A673 (cell line): ENCODE results near the gene STX8. TPM values are rescaled to one million over a fixed set of nuclear protein-coding genes. Genes with fewer than 3 reads are reported as not detected.

Experiments
- BruUV-seq: library from RNA; stranded (reverse); fragments of 400-500 nt; replicated peaks from 2 replicates; lab custom pipeline; 2021; lab: Mats Ljungman, UMichigan
- CTCF ChIA-PET: fragments of 300-600 bp; sonication (Branson Sonifier 250); formaldehyde crosslinking; loops from one replicate; lab custom pipeline; 2022; ENCODE audit warnings: antibody characterized with exemption; lab: Charles Lee
- POLR2A ChIA-PET: fragments of 300-600 bp; sonication (Branson Sonifier 250); formaldehyde crosslinking; loops from one replicate; lab custom pipeline; 2022; ENCODE audit warnings: antibody characterized with exemption; ENCODE audit not compliant: low non-redundant PET; lab: Charles Lee
- DNase-seq: peaks from one replicate; pipeline ENCODE4 v3.0.0-alpha.2; 2015; ENCODE audit warnings: low spot score
- H3K27ac ChIP-seq: fragments of 200-600 bp; sonication (generic); 2 replicates; pipeline ENCODE4 v1.5.1; 2016; ENCODE audit warnings: mixed run types, low read depth, mild to moderate bottlenecking, mixed read lengths, antibody characterized with exemption, low read length; ENCODE audit not compliant: poor library complexity, severe bottlenecking
- H3K27me3 ChIP-seq: fragments of 200-600 bp; sonication (generic); replicated peaks from 2 replicates; pipeline ENCODE4 v1.6.1; 2017; ENCODE audit warnings: mixed run types, low read depth, mild to moderate bottlenecking, mixed read lengths, antibody characterized with exemption, low read length; ENCODE audit not compliant: insufficient read depth, poor library complexity
- H3K36me3 ChIP-seq: fragments of 200-600 bp; sonication (generic); 2 replicates; pipeline ENCODE4 v1.6.1; 2016; ENCODE audit warnings: mixed run types, mild to moderate bottlenecking, mixed read lengths, antibody characterized with exemption, low read length; ENCODE audit not compliant: insufficient read depth, poor library complexity, severe bottlenecking
- H3K4me1 ChIP-seq: fragments of 200-600 bp; sonication (generic); 2 replicates; pipeline ENCODE4 v1.6.1; 2017; ENCODE audit warnings: mixed run types, mild to moderate bottlenecking, mixed read lengths, antibody characterized with exemption, low read length; ENCODE audit not compliant: insufficient read depth, poor library complexity, severe bottlenecking
- H3K4me3 ChIP-seq: fragments of 200-600 bp; sonication (generic); 2 replicates; pipeline ENCODE4 v1.5.1; 2016; ENCODE audit warnings: low read depth, mixed run types, mild to moderate bottlenecking, mixed read lengths, low read length; ENCODE audit not compliant: poor library complexity, severe bottlenecking
- H3K9me3 ChIP-seq: fragments of 200-600 bp; sonication (generic); 2 replicates; pipeline ENCODE4 v1.6.1; 2016; ENCODE audit warnings: mixed run types, low read depth, mild to moderate bottlenecking, mixed read lengths, antibody characterized with exemption, low read length; ENCODE audit not compliant: poor library complexity, severe bottlenecking
- EZH2 ChIP-seq: fragments of 200-600 bp; sonication (generic); IDR thresholded peaks from 2 replicates; pipeline ENCODE4 v1.6.1; 2017; ENCODE audit warnings: borderline replicate concordance, low read depth, mild to moderate bottlenecking, mixed read lengths, antibody characterized with exemption, low read length; ENCODE audit not compliant: poor library complexity, severe bottlenecking
- intact Hi-C: fragments of 100-400 bp; cut with micrococcal nuclease; formaldehyde crosslinking; loops from one replicate; pipeline ENCODE4 v1.10.0; 2022; ENCODE audit not compliant: unreplicated experiment
- total RNA-seq: library from RNA; stranded (reverse); gene quantifications from 2 replicates; pipeline ENCODE4 v1.2.3, GENCODE V29; 2021
- TF ChIP-seq, protein P1 (sequence below): fragments of 300-800, 200-600 bp; sonication (generic); conservative IDR thresholded peaks from 2 replicates; pipeline ENCODE4 v1.5.1; 2017; ENCODE audit warnings: low read depth, mild to moderate bottlenecking, antibody characterized with exemption, low read length, moderate library complexity, mixed read lengths

Gene STX8
- total RNA-seq, 1 experiment from 2014 or later, result 51.4 TPM

DNA sequence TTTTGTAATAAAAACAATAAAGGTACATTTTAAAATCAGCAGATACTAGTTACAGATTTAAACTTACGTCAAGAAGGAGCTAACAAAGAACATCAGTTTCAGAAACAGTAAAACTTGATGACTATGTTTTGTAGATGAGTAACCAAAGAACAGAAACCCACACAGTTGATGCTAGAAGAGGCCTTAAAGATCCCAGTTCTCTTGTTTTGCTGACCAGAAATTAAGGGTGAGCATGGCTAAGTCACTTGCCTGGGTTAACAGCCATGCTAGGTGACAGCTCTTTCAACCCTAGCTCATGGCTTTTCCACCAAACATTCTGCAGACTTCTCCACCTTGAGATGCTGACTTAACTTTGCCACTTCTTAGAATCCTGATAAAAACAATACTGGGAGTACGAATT is 26.4 kb downstream of the STX8 start:
- Histone ChIP-seq H3K27ac (no peak overlapping the region), H3K36me3 (no peaks in the 10 kb centered on the region), H3K27me3 (no peaks in the 10 kb centered on the region), H3K4me1 (no peaks in the 10 kb centered on the region), H3K4me3 (no peak overlapping the region), H3K9me3 (no peaks in the 10 kb centered on the region)
- intact Hi-C loops, result no loop called here
- no peak for TF ChIP-seq EZH2
- TF ChIP-seq, protein P1, sequence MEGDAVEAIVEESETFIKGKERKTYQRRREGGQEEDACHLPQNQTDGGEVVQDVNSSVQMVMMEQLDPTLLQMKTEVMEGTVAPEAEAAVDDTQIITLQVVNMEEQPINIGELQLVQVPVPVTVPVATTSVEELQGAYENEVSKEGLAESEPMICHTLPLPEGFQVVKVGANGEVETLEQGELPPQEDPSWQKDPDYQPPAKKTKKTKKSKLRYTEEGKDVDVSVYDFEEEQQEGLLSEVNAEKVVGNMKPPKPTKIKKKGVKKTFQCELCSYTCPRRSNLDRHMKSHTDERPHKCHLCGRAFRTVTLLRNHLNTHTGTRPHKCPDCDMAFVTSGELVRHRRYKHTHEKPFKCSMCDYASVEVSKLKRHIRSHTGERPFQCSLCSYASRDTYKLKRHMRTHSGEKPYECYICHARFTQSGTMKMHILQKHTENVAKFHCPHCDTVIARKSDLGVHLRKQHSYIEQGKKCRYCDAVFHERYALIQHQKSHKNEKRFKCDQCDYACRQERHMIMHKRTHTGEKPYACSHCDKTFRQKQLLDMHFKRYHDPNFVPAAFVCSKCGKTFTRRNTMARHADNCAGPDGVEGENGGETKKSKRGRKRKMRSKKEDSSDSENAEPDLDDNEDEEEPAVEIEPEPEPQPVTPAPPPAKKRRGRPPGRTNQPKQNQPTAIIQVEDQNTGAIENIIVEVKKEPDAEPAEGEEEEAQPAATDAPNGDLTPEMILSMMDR, result no peak
- ChIA-PET POLR2A (interaction anchor here (0.6 kb wide), 1 partner anchor 204 kb away, joined by 3 read pairs; no protein-coding TSS in a partner anchor), CTCF (no interaction called here)
- no peak for DNase-seq
- no TSS peak for BruUV-seq

DNA sequence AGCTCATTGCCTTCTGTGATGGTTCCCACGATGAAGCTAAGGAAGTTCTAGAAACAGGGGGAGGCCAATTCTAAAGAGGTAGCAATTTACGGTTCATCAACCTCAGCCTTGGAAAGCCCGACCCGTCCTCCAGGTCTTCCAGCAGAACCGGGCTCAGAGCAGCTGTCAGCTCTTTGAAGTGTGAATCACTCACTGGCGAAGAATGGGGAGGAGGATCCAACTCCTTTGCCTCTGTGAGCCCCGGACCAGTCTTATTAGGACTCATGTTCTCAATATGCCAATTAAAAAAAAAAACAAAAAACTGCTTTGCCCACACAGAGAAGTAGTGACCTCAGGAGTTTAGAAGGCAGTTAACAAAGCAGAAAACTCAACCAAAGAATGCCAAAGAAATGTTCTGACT is 31.4 kb downstream of the STX8 start:
- TF ChIP-seq, protein P1, result no peak
- no peak for TF ChIP-seq EZH2
- Histone ChIP-seq H3K4me1 (peaks cover 3% of the 10 kb centered on the region), H3K9me3 (no peaks in the 10 kb centered on the region), H3K36me3 (no peaks in the 10 kb centered on the region), H3K27me3 (no peaks in the 10 kb centered on the region), H3K4me3 (no peak overlapping the region), H3K27ac (no peak overlapping the region)
- ChIA-PET POLR2A (no interaction called here), CTCF (no interaction called here)
- intact Hi-C loops, result no loop called here
- BruUV-seq, result no TSS peak
- DNase-seq, result no peak

DNA sequence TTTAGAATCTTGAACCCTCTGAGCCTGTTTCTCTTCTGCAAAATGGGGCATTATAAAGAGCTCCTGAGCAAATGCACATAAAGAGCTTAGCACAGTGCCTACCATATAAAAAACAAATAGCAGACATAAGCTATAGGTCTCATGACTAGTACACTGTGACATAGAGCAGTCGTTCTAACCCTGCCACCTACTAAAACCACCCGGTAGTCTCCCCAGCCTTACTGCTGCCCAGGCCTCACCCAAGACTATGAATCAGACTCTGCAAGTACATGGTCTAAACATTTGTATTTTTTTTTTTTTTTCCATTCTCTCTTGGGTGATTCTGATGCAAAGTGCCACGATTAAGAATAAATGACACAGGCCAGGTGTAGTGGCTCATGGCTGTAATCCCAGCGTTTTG is 33.9 kb downstream of the STX8 start:
- no peak overlapping the region for H3K4me3 ChIP-seq
- H3K9me3 ChIP-seq, result no peaks in the 10 kb centered on the region
- ChIA-PET CTCF (no interaction called here), POLR2A (no interaction called here)
- BruUV-seq, result no TSS peak
- no peak for DNase-seq
- no peaks in the 10 kb centered on the region for H3K27me3 ChIP-seq
- TF ChIP-seq EZH2, result no peak
- TF ChIP-seq, protein P1, result no peak
- peaks cover 21% of the 10 kb centered on the region for H3K4me1 ChIP-seq
- intact Hi-C loops, result no loop called here
- no peaks in the 10 kb centered on the region for H3K36me3 ChIP-seq
- H3K27ac ChIP-seq, result no peak overlapping the region
